Subcutaneous adipose tissue (tissue), 4 donors: Measurements from ENCODE around the gene ENDOU. TPM values are rescaled to one million over a fixed set of nuclear protein-coding genes. Genes with fewer than 3 reads are reported as not detected.

Source experiments
- total RNA-seq, 4 donors: library from RNA; depleted of rRNA; stranded (reverse); fragments of >200 nt; gene quantifications; one replicate each; pipeline ENCODE4 v1.1.0, GENCODE V29; 2016
- TF ChIP-seq, protein P1 (sequence below): fragments of 450-650 bp; IDR thresholded peaks from one replicate; pipeline ENCODE4 v1.5.1; 2016; ENCODE audit warnings: low read depth, mild to moderate bottlenecking, control low read depth, antibody characterized with exemption, moderate library complexity

Gene ENDOU
- total RNA-seq, 4 donors from 2014 or later, result 0.33 to 3.2 TPM; not detected in 2

DNA sequence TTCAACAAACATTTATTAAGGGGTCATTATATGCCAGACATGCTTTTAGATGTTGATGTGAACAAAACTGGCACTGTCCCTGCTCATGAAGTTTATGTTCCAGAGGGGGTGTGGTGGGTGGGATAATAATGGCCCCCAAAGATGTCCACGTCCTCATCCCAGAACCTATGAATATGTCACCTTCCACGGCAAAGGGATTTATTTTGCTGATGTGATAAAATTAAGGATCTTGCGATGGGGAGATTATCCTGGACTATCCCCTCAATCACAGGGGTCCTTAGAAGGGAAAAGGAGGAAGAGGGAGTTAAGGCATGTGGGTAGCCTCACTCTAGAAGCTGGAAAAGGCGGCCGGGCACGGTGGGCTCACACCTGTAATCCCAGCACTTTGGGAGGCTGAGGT lies 46.0 kb upstream of the ENDOU start:
- TF ChIP-seq, protein P1, sequence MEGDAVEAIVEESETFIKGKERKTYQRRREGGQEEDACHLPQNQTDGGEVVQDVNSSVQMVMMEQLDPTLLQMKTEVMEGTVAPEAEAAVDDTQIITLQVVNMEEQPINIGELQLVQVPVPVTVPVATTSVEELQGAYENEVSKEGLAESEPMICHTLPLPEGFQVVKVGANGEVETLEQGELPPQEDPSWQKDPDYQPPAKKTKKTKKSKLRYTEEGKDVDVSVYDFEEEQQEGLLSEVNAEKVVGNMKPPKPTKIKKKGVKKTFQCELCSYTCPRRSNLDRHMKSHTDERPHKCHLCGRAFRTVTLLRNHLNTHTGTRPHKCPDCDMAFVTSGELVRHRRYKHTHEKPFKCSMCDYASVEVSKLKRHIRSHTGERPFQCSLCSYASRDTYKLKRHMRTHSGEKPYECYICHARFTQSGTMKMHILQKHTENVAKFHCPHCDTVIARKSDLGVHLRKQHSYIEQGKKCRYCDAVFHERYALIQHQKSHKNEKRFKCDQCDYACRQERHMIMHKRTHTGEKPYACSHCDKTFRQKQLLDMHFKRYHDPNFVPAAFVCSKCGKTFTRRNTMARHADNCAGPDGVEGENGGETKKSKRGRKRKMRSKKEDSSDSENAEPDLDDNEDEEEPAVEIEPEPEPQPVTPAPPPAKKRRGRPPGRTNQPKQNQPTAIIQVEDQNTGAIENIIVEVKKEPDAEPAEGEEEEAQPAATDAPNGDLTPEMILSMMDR, result no peak

DNA sequence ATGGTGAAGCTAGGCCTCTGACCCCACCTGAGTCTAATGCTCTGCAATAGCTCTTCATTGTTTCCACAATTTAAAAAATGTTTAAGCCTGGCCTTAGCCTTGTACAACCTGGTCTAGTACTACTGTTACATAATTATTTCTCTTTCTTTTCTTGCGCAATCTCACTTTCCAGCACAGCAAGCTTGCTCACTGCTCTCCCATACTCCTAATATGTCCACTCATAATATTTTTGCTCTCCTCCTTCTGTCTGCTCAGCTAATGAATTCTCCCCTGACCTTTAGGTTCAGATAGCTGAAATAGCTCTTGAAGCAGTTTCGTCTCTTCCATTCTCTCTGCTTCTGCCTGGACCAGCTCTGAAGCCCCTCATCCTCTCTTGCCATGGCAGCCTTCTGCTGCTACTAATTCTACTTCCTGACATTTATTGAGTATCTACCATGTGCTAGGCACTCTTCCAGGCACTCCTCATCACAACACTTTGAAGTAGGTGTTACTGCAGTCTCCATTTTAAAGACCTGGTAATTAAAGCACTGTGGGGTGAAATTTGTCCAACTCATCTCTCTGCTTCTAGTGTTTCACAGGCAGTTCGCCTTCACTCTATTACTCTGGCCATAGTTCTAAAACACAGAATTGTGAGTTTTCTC lies 44.9 kb upstream of the ENDOU start:
- TF ChIP-seq, protein P1, result no peak

DNA sequence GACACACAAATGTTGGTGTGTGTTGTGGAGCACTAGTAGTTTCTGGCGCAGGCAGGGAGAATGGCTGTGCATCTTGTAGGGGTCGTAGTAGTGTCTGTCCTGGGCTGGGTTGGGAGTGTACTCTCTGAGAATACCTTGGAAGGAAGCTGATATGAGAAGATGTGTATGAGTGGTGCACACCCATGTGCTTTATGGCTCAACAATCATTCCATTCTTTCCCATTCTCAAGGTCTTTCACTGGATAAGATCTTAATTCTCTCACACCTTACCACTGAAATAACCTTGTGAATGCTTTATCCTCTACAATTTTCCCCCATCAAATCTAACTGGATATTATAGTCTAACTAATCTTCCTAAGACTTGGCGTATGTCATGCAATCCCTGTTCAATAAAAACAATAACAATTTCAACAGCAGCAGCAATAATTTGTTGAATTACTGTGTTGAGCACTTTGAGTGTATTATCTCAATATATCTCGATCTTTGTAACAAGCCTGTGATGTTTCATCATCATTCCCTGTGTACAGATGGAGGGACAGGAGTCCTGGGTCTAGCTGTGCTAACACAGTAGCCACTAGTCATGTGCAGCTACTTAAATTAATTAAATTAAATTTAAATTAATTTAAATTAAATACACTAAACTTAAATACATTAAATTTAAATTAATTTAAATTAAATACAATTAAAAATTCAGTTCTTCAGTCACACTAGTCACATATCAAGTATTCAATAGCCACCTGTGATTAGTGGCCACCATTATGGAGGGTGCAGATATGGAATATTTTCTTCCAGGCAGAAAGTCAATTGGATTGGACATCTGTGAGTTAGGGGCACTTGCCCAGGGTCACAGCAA lies 44.2 kb upstream of the ENDOU start:
- TF ChIP-seq, protein P1, result no peak

DNA sequence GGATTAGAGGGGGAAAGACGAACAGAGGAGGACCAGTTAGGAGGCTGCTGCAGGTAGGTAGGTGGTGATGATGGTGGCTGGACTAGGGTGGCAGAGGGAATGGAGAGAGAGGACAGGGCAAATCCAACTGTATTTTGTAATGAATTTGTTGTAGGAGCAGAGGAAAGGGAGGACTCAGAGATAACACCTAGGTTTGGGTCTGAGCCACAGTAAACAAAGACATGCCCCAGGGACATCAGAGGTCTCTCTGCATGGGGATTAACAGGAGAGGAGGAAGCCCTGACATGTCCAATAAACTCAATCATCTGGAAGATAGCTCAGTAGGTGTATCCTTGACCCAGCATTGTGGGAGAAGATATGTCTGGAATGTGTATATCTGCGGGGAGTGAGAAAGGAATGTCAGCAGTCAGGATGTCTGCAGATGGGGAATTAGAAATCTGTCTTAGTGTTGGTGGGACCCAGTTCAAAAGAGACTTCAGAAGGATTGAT lies 43.1 kb upstream of the ENDOU start:
- TF ChIP-seq, protein P1, result no peak

DNA sequence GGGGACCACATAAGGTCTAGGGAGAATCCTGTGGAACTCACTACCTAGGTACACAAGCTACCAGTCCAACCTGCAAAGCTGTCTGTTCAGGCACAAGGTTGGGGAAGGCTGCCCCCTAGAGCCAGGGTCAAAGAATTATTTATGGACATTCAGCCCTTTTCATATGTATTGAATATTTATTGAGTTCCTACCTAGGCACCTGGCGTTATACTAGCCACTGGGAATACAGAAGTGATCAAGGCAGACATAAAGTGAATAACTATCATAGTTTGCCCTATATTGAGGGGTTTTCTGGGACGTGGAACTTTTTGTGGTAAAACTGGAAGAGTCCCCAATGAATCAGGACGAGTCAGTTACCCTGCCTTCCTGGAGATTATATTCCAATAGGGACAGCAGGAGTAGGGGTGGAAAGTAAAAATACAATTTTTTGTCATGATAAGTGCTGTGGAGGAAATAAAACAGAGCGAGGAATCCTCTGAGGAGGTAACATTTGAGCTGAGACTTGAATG lies 42.0 kb upstream of the ENDOU start:
- TF ChIP-seq, protein P1, result no peak

DNA sequence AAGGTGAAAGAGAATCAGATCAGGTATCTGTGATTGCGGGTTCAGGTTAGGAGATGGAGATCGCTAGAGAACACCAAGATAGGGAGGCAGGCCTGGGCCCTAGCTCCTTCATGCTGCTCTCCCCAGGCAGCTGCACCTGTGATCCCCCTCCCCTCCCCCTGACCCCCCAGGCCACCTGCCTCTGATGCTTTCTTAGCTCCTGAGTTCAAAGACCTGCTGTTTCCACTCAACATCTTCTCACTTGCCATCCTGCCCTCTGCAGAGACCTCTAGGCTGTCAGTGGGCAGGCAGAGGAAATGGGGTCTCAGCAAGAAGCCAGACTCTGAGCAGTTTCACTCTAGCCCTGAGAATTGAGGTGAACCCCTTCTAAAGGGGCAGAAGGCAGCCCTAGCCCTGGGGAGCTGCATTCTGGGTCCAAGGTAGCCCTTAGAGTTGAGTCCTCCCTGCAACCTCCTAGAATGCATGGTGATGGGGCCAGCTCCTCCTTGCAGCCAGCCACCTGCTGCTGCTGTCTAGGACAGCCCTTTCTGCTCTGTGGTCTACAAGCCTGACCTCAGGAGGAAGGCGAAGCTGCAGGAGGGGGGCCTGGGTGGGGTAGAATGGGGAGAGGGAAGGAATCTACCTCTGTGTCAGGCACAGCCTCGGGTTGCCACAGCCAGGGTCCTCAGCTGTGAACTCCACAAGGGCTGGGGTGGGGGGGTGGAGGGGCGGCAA lies 41.4 kb upstream of the ENDOU start:
- TF ChIP-seq, protein P1, result no peak
